Activated effector memory CD4-positive, alpha-beta T cell treated with Interleukin-2 at 50 U/mL for 16 hours (primary cell): Measurements from ENCODE around the gene METAP1D.
A peak's percentile ranks its signal among the peaks of the same experiment; 100 is the strongest.
"Not testable (repeated sequence)": the region's sequence is repeated elsewhere in the genome, so short reads cannot be mapped to it uniquely, and the experiment has no call there.

Experiments
- DNase-seq: peaks from one replicate; pipeline ENCODE4 v3.0.0-alpha.2; 2020

METAP1D gene

GRCh38 chr2:171999604-172000469, at the start of gene METAP1D:
TSS of gene METAP1D (plus strand) at chr2:171999953. CDS start at chr2:171999970, 17 bp downstream.
- DNase-seq = peak; percentile 80

GRCh38 chr2:171952276-171952675, 47.5 kb upstream of the METAP1D start:
- DNase-seq = no peak

GRCh38 chr2:171952748-171953147, 47.0 kb upstream of the METAP1D start:
- DNase-seq = no peak

GRCh38 chr2:171956135-171956825, 43.5 kb upstream of the METAP1D start:
- no peak for DNase-seq

GRCh38 chr2:171957061-171957460, 42.7 kb upstream of the METAP1D start:
- no peak for DNase-seq

- DNase-seq = no peak
Measured at GRCh38 chr2:171958475-171958874, 41.3 kb upstream of the METAP1D start.

GRCh38 chr2:171959998-171960397, 39.8 kb upstream of the METAP1D start:
- DNase-seq = no peak

GRCh38 chr2:171960570-171960969, 39.2 kb upstream of the METAP1D start:
- DNase-seq = no peak

- DNase-seq = no peak
Measured at GRCh38 chr2:171963198-171963597, 36.6 kb upstream of the METAP1D start.

GRCh38 chr2:171964308-171964707, 35.4 kb upstream of the METAP1D start:
- DNase-seq = no peak

- no peak for DNase-seq
Measured at GRCh38 chr2:171965238-171965637, 34.5 kb upstream of the METAP1D start.

- DNase-seq = no peak
Measured at GRCh38 chr2:171965661-171966060, 34.1 kb upstream of the METAP1D start.

GRCh38 chr2:171966235-171966634, 33.5 kb upstream of the METAP1D start:
- DNase-seq = no peak

GRCh38 chr2:171966688-171967087, 33.1 kb upstream of the METAP1D start:
- no peak for DNase-seq

- no peak for DNase-seq
Measured at GRCh38 chr2:171968509-171968908, 31.2 kb upstream of the METAP1D start.

GRCh38 chr2:171972329-171972982, 27.3 kb upstream of the METAP1D start:
- no peak for DNase-seq

GRCh38 chr2:171979103-171979502, 20.6 kb upstream of the METAP1D start:
- no peak for DNase-seq

- DNase-seq = not testable (repeated sequence)
Measured at GRCh38 chr2:171983924-171984323, 15.8 kb upstream of the METAP1D start.

GRCh38 chr2:171985076-171985475, 14.7 kb upstream of the METAP1D start:
- no peak for DNase-seq

- DNase-seq = no peak
Measured at GRCh38 chr2:171986778-171987177, 13.0 kb upstream of the METAP1D start.

GRCh38 chr2:171991027-171991426, 8.7 kb upstream of the METAP1D start:
- DNase-seq = no peak

GRCh38 chr2:171995586-171995985, 4.2 kb upstream of the METAP1D start:
- DNase-seq = no peak

- no peak for DNase-seq
Measured at GRCh38 chr2:171996021-171996420, 3.7 kb upstream of the METAP1D start.

- not testable (repeated sequence) for DNase-seq
Measured at GRCh38 chr2:171997031-171997430, 2.7 kb upstream of the METAP1D start.
